Erythroblast (primary cell): Measurements from ENCODE around the gene ALPK3.

Experiments
- GATA1 ChIP-seq: IDR thresholded peaks from 2 replicates; pipeline ENCODE4 v1.6.1; 2011; ENCODE audit warnings: low read depth, mild to moderate bottlenecking, control low read depth, low read length, moderate library complexity
- POLR2A ChIP-seq: IDR thresholded peaks from 2 replicates; pipeline ENCODE4 v1.6.1; 2011; ENCODE audit warnings: mild to moderate bottlenecking, low read length

- no peak for TF ChIP-seq POLR2A
- no peak for TF ChIP-seq GATA1
These were observed 58.0 kb downstream of the ALPK3 start for GRCh38 chr15:84874981-84875699.
